RWPE1 (cell line): ENCODE measurements around the gene KRTAP3-1.
"Not testable (repeated sequence)": the region's sequence is repeated elsewhere in the genome, so short reads cannot be mapped to it uniquely, and the experiment has no call there.

Experiments
- CTCF ChIA-PET: fragments of 350-600 bp; sonication (Branson Sonifier 250); formaldehyde crosslinking; extraction: SDS; loops from one replicate; lab custom pipeline; 2021; lab: Yijun Ruan, JAX
- POLR2A ChIA-PET: fragments of 400-600 bp; formaldehyde crosslinking; extraction: SDS; loops from one replicate; lab custom pipeline; 2020; ENCODE audit warnings: antibody characterized with exemption; ENCODE audit not compliant: low non-redundant PET; lab: Yijun Ruan, JAX
- DNase-seq: peaks from one replicate; pipeline ENCODE4 v3.0.0; 2012; ENCODE audit warnings: low spot score
- H3K27ac ChIP-seq: fragments of 450-650 bp; 2 replicates; pipeline ENCODE4 v1.5.1; 2017
- TF ChIP-seq, protein P1 (sequence below): fragments of 450-650 bp; conservative IDR thresholded peaks from 2 replicates; pipeline ENCODE4 v1.5.1; 2017; ENCODE audit warnings: low read depth, mild to moderate bottlenecking

KRTAP3-1 gene

GRCh38 chr17:41008811-41009210 lies at the start of gene KRTAP3-1:
Gene KRTAP3-1, minus strand, starts transcription at chr17:41009128. Its CDS starts 54 bp downstream, at chr17:41009074.
- CTCF ChIA-PET = interaction anchor here (1.4 kb wide), 1 partner anchor 176 kb away, joined by 3 read pairs; the partner anchor contains the start of gene KRTAP4-1
- no peak for DNase-seq
- POLR2A ChIA-PET = no interaction called here
- no peak within 1 kb of the TSS for H3K27ac ChIP-seq
- TF ChIP-seq, protein P1, sequence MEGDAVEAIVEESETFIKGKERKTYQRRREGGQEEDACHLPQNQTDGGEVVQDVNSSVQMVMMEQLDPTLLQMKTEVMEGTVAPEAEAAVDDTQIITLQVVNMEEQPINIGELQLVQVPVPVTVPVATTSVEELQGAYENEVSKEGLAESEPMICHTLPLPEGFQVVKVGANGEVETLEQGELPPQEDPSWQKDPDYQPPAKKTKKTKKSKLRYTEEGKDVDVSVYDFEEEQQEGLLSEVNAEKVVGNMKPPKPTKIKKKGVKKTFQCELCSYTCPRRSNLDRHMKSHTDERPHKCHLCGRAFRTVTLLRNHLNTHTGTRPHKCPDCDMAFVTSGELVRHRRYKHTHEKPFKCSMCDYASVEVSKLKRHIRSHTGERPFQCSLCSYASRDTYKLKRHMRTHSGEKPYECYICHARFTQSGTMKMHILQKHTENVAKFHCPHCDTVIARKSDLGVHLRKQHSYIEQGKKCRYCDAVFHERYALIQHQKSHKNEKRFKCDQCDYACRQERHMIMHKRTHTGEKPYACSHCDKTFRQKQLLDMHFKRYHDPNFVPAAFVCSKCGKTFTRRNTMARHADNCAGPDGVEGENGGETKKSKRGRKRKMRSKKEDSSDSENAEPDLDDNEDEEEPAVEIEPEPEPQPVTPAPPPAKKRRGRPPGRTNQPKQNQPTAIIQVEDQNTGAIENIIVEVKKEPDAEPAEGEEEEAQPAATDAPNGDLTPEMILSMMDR = no peak

- no peak overlapping the region for H3K27ac ChIP-seq
- DNase-seq = no peak
- POLR2A ChIA-PET = no interaction called here
- CTCF ChIA-PET = interaction anchor here (0.6 to 1.3 kb wide), 2 partner anchors 38 to 168 kb away, joined by 3 to 4 read pairs; no protein-coding TSS in a partner anchor
- TF ChIP-seq, protein P1 = no peak
These were observed 48.6 kb upstream of the KRTAP3-1 start for GRCh38 chr17:41057547-41057946.

- H3K27ac ChIP-seq, CTCF ChIA-PET, DNase-seq, POLR2A ChIA-PET: not testable (repeated sequence)
These were observed 46.2 kb upstream of the KRTAP3-1 start, which contains the start of gene KRTAP2-2 for GRCh38 chr17:41055130-41055529. Gene KRTAP2-2, minus strand, starts transcription at chr17:41055230. Its CDS starts 19 bp downstream, at chr17:41055211.

- DNase-seq, POLR2A ChIA-PET, CTCF ChIA-PET: not testable (repeated sequence)
These were observed 45.6 kb upstream of the KRTAP3-1 start for GRCh38 chr17:41054556-41054955.

GRCh38 chr17:41054025-41054424 lies 45.1 kb upstream of the KRTAP3-1 start:
- ChIA-PET CTCF (interaction anchor here (0.6 kb wide), 1 partner anchor 25 kb away, joined by 3 read pairs; no protein-coding TSS in a partner anchor), POLR2A (no interaction called here)
- no peak for DNase-seq
- TF ChIP-seq, protein P1 = no peak
- no peak overlapping the region for H3K27ac ChIP-seq

More at GRCh38 chr17:41054556-41054955, 45.6 kb upstream of the KRTAP3-1 start:
- not testable (repeated sequence) for H3K27ac ChIP-seq

DNA sequence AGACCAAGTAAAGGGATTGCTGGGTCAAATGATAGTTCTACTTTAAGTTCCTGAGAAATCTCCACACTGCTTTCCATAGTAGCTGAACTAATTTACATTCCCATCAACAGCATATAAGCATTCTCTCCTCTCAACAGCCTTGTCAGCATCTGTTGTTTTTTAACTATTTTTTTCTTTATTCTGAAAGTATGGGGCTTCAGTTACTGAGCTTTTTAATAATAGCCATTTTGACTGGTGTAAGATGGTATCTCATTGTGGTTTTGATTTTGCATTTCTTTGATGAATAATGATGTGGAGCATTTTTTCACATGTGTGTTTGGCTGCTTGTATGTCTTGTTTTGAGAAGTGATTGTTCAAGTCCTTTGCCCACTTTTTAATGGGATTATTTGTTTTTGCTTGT lies 43.6 kb upstream of the KRTAP3-1 start:
- H3K27ac ChIP-seq = no peak overlapping the region
- CTCF ChIA-PET = interaction anchor here (0.7 kb wide), 1 partner anchor 33 kb away, joined by 3 read pairs; no protein-coding TSS in a partner anchor
- POLR2A ChIA-PET = no interaction called here

GRCh38 chr17:41049110-41049509 lies 40.2 kb upstream of the KRTAP3-1 start:
- CTCF ChIA-PET = no interaction called here
- TF ChIP-seq, protein P1 = no peak
- POLR2A ChIA-PET = no interaction called here
- no peak overlapping the region for H3K27ac ChIP-seq
- DNase-seq = no peak

More for the DNA sequence above, 43.6 kb upstream of the KRTAP3-1 start:
- no peak for DNase-seq
- TF ChIP-seq, protein P1 = no peak
